ENCODE data around the gene MS4A15. TPM values are rescaled to one million over a fixed set of nuclear protein-coding genes. Genes with fewer than 3 reads are reported as not detected.

MS4A15 gene
- total RNA-seq, 3 donors from 2014 or later: not detected

DNA sequence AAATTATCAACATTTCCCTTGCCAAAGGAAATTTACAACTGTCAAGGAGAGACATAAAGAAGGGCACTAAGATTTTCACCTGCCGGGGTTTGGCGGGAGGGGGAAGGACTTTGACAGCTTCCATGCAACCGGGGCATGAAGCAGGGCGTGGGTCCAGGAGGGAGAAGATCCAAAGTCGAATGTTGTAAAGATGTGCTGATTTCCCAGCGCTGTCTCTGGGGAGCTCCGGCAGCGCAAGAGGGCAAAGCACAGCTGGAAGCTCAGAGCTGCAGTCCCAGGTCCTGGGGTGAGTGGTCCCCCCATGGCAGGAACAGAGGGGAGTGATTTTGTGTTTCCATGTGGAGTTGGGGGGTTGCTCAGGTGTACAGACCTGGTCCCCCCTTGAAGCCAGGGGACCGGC, 28.5 kb downstream of the MS4A15 start, which contains the start of gene MS4A10:
Gene MS4A10 (plus strand): TSS at position 198 of the 400 bp plus-strand sequence. CDS start 5,003 bp downstream, outside the sequence.
- TF ChIP-seq, protein P1, sequence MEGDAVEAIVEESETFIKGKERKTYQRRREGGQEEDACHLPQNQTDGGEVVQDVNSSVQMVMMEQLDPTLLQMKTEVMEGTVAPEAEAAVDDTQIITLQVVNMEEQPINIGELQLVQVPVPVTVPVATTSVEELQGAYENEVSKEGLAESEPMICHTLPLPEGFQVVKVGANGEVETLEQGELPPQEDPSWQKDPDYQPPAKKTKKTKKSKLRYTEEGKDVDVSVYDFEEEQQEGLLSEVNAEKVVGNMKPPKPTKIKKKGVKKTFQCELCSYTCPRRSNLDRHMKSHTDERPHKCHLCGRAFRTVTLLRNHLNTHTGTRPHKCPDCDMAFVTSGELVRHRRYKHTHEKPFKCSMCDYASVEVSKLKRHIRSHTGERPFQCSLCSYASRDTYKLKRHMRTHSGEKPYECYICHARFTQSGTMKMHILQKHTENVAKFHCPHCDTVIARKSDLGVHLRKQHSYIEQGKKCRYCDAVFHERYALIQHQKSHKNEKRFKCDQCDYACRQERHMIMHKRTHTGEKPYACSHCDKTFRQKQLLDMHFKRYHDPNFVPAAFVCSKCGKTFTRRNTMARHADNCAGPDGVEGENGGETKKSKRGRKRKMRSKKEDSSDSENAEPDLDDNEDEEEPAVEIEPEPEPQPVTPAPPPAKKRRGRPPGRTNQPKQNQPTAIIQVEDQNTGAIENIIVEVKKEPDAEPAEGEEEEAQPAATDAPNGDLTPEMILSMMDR (IDR thresholded peaks at IDR 0.05): no peak
- TF ChIP-seq POLR2AphosphoS5 (IDR thresholded peaks at IDR 0.05): no peak
- TF ChIP-seq POLR2A (IDR thresholded peaks at IDR 0.05): no peak
- Histone ChIP-seq H3K9me3 (no peaks in the 10 kb centered on the region), H3K36me3 (no peaks in the 10 kb centered on the region), H3K4me3 (no peak within 1 kb of the TSS), H3K4me1 (no peaks in the 10 kb centered on the region), H3K27ac (no peak within 1 kb of the TSS), H3K27me3 (no peaks in the 10 kb centered on the region)
- intact Hi-C loops (cut with DNase I; ENCODE audit: low total_unique reads): no loop called here
- no peak for DNase-seq (ENCODE audit: low spot score in 2 of 2)

- intact Hi-C loops (cut with DNase I; ENCODE audit: low total_unique reads): no loop called here
- no peaks in the 10 kb centered on the region for H3K9me3 ChIP-seq
- TF ChIP-seq POLR2A (IDR thresholded peaks at IDR 0.05) (no peak), POLR2AphosphoS5 (IDR thresholded peaks at IDR 0.05) (no peak)
- TF ChIP-seq, protein P1 (IDR thresholded peaks at IDR 0.05): no peak
- no peak for DNase-seq (ENCODE audit: low spot score in 2 of 2)
- H3K27ac ChIP-seq: no peak overlapping the region
- no peaks in the 10 kb centered on the region for H3K36me3 ChIP-seq
- no peak overlapping the region for H3K4me3 ChIP-seq
- no peaks in the 10 kb centered on the region for H3K27me3 ChIP-seq
- H3K4me1 ChIP-seq: no peaks in the 10 kb centered on the region
Observed at GRCh38 chr11:60785806-60786361, 29.2 kb downstream of the MS4A15 start.

GRCh38 chr11:60786811-60787567, 30.3 kb downstream of the MS4A15 start:
- H3K4me1 ChIP-seq: no peaks in the 10 kb centered on the region
- TF ChIP-seq POLR2AphosphoS5 (IDR thresholded peaks at IDR 0.05) (no peak), POLR2A (IDR thresholded peaks at IDR 0.05) (no peak)
- TF ChIP-seq, protein P1 (IDR thresholded peaks at IDR 0.05): no peak
- H3K27me3 ChIP-seq: no peaks in the 10 kb centered on the region
- H3K4me3 ChIP-seq: no peak overlapping the region
- DNase-seq (ENCODE audit: low spot score in 2 of 2): no peak
- no peaks in the 10 kb centered on the region for H3K36me3 ChIP-seq
- H3K27ac ChIP-seq: no peak overlapping the region
- intact Hi-C loops (cut with DNase I; ENCODE audit: low total_unique reads): no loop called here
- H3K9me3 ChIP-seq: no peaks in the 10 kb centered on the region

DNA sequence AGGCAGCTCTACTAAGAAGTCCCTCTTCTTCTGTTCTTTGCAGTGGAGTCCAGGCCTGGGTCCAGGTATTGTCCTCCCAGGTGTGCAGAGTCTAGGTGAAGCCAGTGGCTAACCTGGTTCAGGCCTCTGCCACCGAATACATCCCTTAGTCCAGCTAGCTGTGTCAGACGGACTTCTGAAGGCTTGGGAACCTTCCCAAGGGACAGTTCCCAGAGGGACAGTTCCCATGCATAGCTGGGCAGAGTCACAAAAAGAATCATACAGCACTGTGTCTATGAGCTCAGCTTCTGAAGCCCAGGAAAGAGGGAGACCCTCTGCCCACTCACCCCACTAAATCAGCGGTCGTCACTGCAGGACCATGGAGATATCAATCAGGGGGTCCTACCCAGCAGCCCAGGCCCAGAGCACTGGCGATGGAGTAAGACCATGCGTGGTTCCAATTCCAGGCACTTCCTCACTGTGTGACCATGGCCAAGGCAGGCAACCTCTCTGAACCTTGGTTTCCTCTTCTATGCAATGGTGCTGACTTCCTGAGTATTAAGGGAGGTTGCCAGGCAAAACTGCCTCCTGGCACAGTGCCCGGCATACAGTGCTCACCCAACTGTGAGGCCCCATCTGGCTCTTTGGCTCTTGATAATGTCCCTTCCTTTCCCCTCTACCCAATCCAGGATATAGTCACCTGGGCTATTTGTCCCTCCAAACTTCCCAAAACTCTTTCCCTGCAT, 31.9 kb downstream of the MS4A15 start:
- H3K4me3 ChIP-seq: no peak overlapping the region
- no peak overlapping the region for H3K27ac ChIP-seq
- no peaks in the 10 kb centered on the region for H3K9me3 ChIP-seq
- H3K27me3 ChIP-seq: no peaks in the 10 kb centered on the region
- H3K36me3 ChIP-seq: no peaks in the 10 kb centered on the region
- intact Hi-C loops (cut with DNase I; ENCODE audit: low total_unique reads): loop anchor here (1.0 kb wide), 1 partner anchor 15 kb away; no protein-coding TSS in a partner anchor
- H3K4me1 ChIP-seq: no peaks in the 10 kb centered on the region
- DNase-seq (ENCODE audit: low spot score in 2 of 2): no peak
- TF ChIP-seq POLR2A (IDR thresholded peaks at IDR 0.05) (no peak), POLR2AphosphoS5 (IDR thresholded peaks at IDR 0.05) (no peak)

GRCh38 chr11:60790726-60791125, 34.1 kb downstream of the MS4A15 start:
- H3K36me3 ChIP-seq: no peaks in the 10 kb centered on the region
- DNase-seq (ENCODE audit: low spot score in 2 of 2): no peak
- intact Hi-C loops (cut with DNase I; ENCODE audit: low total_unique reads): no loop called here

More at GRCh38 chr11:60790726-60791125, 34.1 kb downstream of the MS4A15 start:
- H3K27ac ChIP-seq: no peak overlapping the region
- H3K4me1 ChIP-seq: no peaks in the 10 kb centered on the region
- H3K27me3 ChIP-seq: no peaks in the 10 kb centered on the region
- TF ChIP-seq POLR2AphosphoS5 (IDR thresholded peaks at IDR 0.05) (no peak), POLR2A (IDR thresholded peaks at IDR 0.05) (no peak)
- TF ChIP-seq, protein P1 (IDR thresholded peaks at IDR 0.05): no peak
- H3K4me3 ChIP-seq: no peak overlapping the region
- H3K9me3 ChIP-seq: no peaks in the 10 kb centered on the region
